Panc1 (cell line): ENCODE data around the gene HEPHL1.

Experiments
- POLR2AphosphoS5 ChIP-seq: IDR thresholded peaks from 2 replicates; pipeline ENCODE4 v1.6.1; 2012; ENCODE audit warnings: mild to moderate bottlenecking, low read depth, low read length, moderate library complexity
- SIN3A ChIP-seq: IDR thresholded peaks from 2 replicates; pipeline ENCODE4 v1.6.1; 2012; ENCODE audit warnings: low read depth, mild to moderate bottlenecking, low read length, moderate library complexity, borderline replicate concordance; ENCODE audit not compliant: insufficient read depth
- TCF7L2 ChIP-seq: IDR thresholded peaks from 2 replicates; pipeline ENCODE4 v1.6.1; 2011; ENCODE audit warnings: mild to moderate bottlenecking, low read depth, low read length, inconsistent platforms
- TF ChIP-seq, protein P1 (sequence below): fragments of 450-650 bp; IDR thresholded peaks from 2 replicates; pipeline ENCODE4 v1.5.1; 2017; ENCODE audit warnings: mild to moderate bottlenecking
- TF ChIP-seq, protein P2 (sequence below), 2 experiments: IDR thresholded peaks; 2 replicates each; pipeline ENCODE4 v1.6.1; 2011 to 2012; ENCODE audit warnings: low read depth in 2 of 2, control low read depth in 1 of 2, low read length in 1 of 2, mild to moderate bottlenecking in 1 of 2, moderate library complexity in 1 of 2; ENCODE audit not compliant: insufficient read depth in 1 of 2

DNA sequence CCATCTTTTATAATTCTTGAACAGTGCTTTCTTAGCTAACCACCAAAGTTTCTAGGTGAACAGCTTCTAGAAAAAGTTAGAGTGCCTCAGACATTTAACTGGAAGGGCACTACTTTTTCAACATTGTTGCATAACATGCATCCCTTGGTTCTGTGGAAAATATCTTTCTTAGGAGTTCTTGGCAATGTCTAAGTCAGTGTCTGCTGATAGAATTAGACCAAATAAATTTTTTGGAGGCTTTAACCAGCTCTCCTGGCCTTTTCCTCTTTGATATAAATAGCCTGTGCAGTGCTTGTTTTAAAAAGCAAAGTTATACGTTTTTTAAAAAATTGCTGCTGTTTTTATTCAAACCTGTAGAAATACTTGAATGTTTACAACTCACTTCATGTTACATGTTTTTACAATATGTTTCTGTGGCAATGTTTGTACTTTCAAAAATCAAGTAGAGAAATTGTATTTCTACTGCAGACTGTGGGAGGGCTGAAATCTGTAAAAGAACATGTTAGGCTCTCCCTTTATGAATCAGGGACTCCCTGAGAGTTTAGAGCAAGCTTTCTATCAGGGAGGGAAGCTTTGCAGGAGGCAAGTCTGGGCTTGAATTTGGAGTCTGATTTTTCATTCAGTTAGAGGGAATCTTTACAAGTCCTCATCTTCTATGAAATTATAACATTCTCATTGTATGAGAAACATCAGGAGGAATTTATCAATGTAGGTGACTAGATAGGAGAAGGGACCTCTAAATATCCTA lies 91.2 kb downstream of the HEPHL1 start:
- TF ChIP-seq POLR2AphosphoS5 (no peak), SIN3A (no peak), TCF7L2 (no peak)
- TF ChIP-seq, protein P1, sequence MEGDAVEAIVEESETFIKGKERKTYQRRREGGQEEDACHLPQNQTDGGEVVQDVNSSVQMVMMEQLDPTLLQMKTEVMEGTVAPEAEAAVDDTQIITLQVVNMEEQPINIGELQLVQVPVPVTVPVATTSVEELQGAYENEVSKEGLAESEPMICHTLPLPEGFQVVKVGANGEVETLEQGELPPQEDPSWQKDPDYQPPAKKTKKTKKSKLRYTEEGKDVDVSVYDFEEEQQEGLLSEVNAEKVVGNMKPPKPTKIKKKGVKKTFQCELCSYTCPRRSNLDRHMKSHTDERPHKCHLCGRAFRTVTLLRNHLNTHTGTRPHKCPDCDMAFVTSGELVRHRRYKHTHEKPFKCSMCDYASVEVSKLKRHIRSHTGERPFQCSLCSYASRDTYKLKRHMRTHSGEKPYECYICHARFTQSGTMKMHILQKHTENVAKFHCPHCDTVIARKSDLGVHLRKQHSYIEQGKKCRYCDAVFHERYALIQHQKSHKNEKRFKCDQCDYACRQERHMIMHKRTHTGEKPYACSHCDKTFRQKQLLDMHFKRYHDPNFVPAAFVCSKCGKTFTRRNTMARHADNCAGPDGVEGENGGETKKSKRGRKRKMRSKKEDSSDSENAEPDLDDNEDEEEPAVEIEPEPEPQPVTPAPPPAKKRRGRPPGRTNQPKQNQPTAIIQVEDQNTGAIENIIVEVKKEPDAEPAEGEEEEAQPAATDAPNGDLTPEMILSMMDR, result no peak
- TF ChIP-seq, protein P2, sequence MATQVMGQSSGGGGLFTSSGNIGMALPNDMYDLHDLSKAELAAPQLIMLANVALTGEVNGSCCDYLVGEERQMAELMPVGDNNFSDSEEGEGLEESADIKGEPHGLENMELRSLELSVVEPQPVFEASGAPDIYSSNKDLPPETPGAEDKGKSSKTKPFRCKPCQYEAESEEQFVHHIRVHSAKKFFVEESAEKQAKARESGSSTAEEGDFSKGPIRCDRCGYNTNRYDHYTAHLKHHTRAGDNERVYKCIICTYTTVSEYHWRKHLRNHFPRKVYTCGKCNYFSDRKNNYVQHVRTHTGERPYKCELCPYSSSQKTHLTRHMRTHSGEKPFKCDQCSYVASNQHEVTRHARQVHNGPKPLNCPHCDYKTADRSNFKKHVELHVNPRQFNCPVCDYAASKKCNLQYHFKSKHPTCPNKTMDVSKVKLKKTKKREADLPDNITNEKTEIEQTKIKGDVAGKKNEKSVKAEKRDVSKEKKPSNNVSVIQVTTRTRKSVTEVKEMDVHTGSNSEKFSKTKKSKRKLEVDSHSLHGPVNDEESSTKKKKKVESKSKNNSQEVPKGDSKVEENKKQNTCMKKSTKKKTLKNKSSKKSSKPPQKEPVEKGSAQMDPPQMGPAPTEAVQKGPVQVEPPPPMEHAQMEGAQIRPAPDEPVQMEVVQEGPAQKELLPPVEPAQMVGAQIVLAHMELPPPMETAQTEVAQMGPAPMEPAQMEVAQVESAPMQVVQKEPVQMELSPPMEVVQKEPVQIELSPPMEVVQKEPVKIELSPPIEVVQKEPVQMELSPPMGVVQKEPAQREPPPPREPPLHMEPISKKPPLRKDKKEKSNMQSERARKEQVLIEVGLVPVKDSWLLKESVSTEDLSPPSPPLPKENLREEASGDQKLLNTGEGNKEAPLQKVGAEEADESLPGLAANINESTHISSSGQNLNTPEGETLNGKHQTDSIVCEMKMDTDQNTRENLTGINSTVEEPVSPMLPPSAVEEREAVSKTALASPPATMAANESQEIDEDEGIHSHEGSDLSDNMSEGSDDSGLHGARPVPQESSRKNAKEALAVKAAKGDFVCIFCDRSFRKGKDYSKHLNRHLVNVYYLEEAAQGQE (IDR thresholded peaks at IDR 0.05; ENCODE audit: insufficient read depth in 1 of 2, low read depth in 2 of 2, low read length in 1 of 2), result no peak
